SK-N-SH (cell line): ENCODE results near the gene CCDC60. TPM values are rescaled to one million over a fixed set of nuclear protein-coding genes. Genes with fewer than 3 reads are reported as not detected.

ENCODE experiments used
- CTCF ChIA-PET: fragments of 300-600, 350-600 bp; formaldehyde crosslinking; extraction: SDS; loops from one replicate; lab custom pipeline; 2021; lab: Yijun Ruan, JAX
- POLR2A ChIA-PET: fragments of 350-600 bp; sonication (Branson Sonifier 250); formaldehyde crosslinking; extraction: SDS; loops from one replicate; lab custom pipeline; 2020; ENCODE audit warnings: antibody characterized with exemption, inconsistent platforms; lab: Yijun Ruan, JAX
- DNase-seq: peaks from one replicate; pipeline ENCODE4 v3.0.0; 2012
- H2AFZ ChIP-seq: fragments of 200-600 bp; sonication (generic); 2 replicates; pipeline ENCODE4 v1.8.1; 2016; ENCODE audit warnings: antibody characterized with exemption, mild to moderate bottlenecking, low read depth
- H3F3A ChIP-seq: fragments of 200-600 bp; sonication (generic); replicated peaks from 2 replicates; pipeline ENCODE3; 2016; ENCODE audit warnings: antibody characterized with exemption, mild to moderate bottlenecking; ENCODE audit not compliant: insufficient read depth
- H3K27ac ChIP-seq, 2 experiments: fragments of 200-500 bp in 1 of 2; fragments of 200-600 bp in 1 of 2; sonication (Bioruptor generic) in 1 of 2; sonication (generic), shearing (Covaris generic) in 1 of 2; 2 replicates each; pipeline versions ENCODE4 v1.5.1 to v1.6.1; 2014 to 2016; ENCODE audit warnings: low read depth in 2 of 2, inconsistent platforms in 1 of 2, low read length in 1 of 2, mild to moderate bottlenecking in 1 of 2, mixed read lengths in 1 of 2
- H3K27me3 ChIP-seq: fragments of 200-600 bp; sonication (generic), shearing (Covaris generic); 2 replicates; pipeline ENCODE4 v1.6.1; 2016; ENCODE audit warnings: mixed run types; ENCODE audit not compliant: insufficient read depth
- H3K36me3 ChIP-seq, 2 experiments: fragments of 200-500 bp in 1 of 2; fragments of 200-600 bp in 1 of 2; sonication (Bioruptor generic) in 1 of 2; sonication (generic) in 1 of 2; replicated peaks in 1 of 2; 2 replicates each; pipeline versions ENCODE3 to v1.5.1; 2014 to 2016; ENCODE audit warnings: low read length in 1 of 2, mild to moderate bottlenecking in 1 of 2; ENCODE audit not compliant: insufficient read depth in 2 of 2, control insufficient read depth in 1 of 2
- H3K4me1 ChIP-seq, 2 experiments: fragments of 200-500 bp in 1 of 2; fragments of 200-600 bp in 1 of 2; sonication (Bioruptor generic) in 1 of 2; sonication (generic), shearing (Covaris generic) in 1 of 2; 2 replicates each; pipeline versions ENCODE4 v1.5.1 to v1.6.1; 2014 to 2016; ENCODE audit warnings: low read depth in 1 of 2, low read length in 1 of 2, mixed run types in 1 of 2; ENCODE audit not compliant: insufficient read depth in 2 of 2, control insufficient read depth in 1 of 2
- H3K4me2 ChIP-seq: fragments of 200-600 bp; sonication (generic), shearing (Covaris generic); 2 replicates; pipeline ENCODE4 v1.6.1; 2017; ENCODE audit warnings: mixed run types
- H3K4me3 ChIP-seq, 2 experiments: fragments of 200-500 bp in 1 of 2; fragments of 200-600 bp in 1 of 2; sonication (Bioruptor generic) in 1 of 2; sonication (generic), shearing (Covaris generic) in 1 of 2; 2 replicates each; pipeline versions ENCODE4 v1.5.1 to v1.8.1; 2014 to 2016; ENCODE audit warnings: low read depth in 2 of 2, inconsistent platforms in 1 of 2, low read length in 1 of 2, mild to moderate bottlenecking in 1 of 2, mixed read lengths in 1 of 2, moderate library complexity in 1 of 2
- H3K79me2 ChIP-seq: fragments of 200-600 bp; sonication (generic); 2 replicates; pipeline ENCODE4 v1.8.1; 2017; ENCODE audit warnings: mild to moderate bottlenecking; ENCODE audit not compliant: insufficient read depth
- H3K9ac ChIP-seq: fragments of 200-600 bp; sonication (generic); 2 replicates; pipeline ENCODE4 v1.6.1; 2017; ENCODE audit warnings: mixed run types
- H3K9me2 ChIP-seq: fragments of 200-600 bp; sonication (generic); 2 replicates; pipeline ENCODE4 v1.6.1; 2017; ENCODE audit warnings: mixed run types
- H3K9me3 ChIP-seq: fragments of 200-600 bp; sonication (generic); 2 replicates; pipeline ENCODE4 v1.6.1; 2017; ENCODE audit warnings: mixed run types, mild to moderate bottlenecking, moderate library complexity
- H4K20me1 ChIP-seq: fragments of 200-600 bp; sonication (generic); 2 replicates; pipeline ENCODE4 v1.6.1; 2017; ENCODE audit warnings: mild to moderate bottlenecking, mixed run types; ENCODE audit not compliant: insufficient read depth
- FOXM1 ChIP-seq: IDR thresholded peaks from 2 replicates; pipeline ENCODE4 v1.4.0; 2012; ENCODE audit warnings: low read depth, mild to moderate bottlenecking
- GABPA ChIP-seq: IDR thresholded peaks from 2 replicates; pipeline ENCODE4 v1.4.0; 2012; ENCODE audit warnings: low read depth, mild to moderate bottlenecking
- MEF2A ChIP-seq: IDR thresholded peaks from 2 replicates; pipeline ENCODE4 v1.4.0; 2012; ENCODE audit warnings: low read depth, borderline replicate concordance
- MXI1 ChIP-seq: IDR thresholded peaks from 2 replicates; pipeline ENCODE4 v1.6.1; 2012; ENCODE audit warnings: mild to moderate bottlenecking, low read depth, low read length, improper control_type of control experiment
- NFIC ChIP-seq: IDR thresholded peaks from 2 replicates; pipeline ENCODE4 v1.4.0; 2012; ENCODE audit warnings: borderline replicate concordance
- RAD21 ChIP-seq: IDR thresholded peaks from 2 replicates; pipeline ENCODE4 v1.6.1; 2012; ENCODE audit warnings: mild to moderate bottlenecking, low read length
- RCOR1 ChIP-seq: fragments of 150-350 bp; IDR thresholded peaks from 2 replicates; pipeline ENCODE4 v1.6.1; 2017; ENCODE audit warnings: antibody characterized with exemption, low read length
- SMC3 ChIP-seq: IDR thresholded peaks from 2 replicates; pipeline ENCODE4 v1.6.1; 2012; ENCODE audit warnings: low read depth, low read length, improper control_type of control experiment
- TEAD4 ChIP-seq: IDR thresholded peaks from 2 replicates; pipeline ENCODE4 v1.4.0; 2012; ENCODE audit warnings: mild to moderate bottlenecking, borderline replicate concordance; ENCODE audit not compliant: insufficient read depth
- WGBS: methylation state at CpG from one replicate; pipeline ENCODE4 v1.1.6; 2017; ENCODE audit warnings: low lambda C conversion rate; 5-methylcytosine and 5-hydroxymethylcytosine counted together
- polyA plus RNA-seq, 3 experiments: library from polyadenylated mRNA; depleted of rRNA; stranded (reverse); fragments of >200 nt; gene quantifications; 2 replicates each; pipeline ENCODE4 v1.2.3, GENCODE V29; 2012
- TF ChIP-seq, protein P1 (sequence below): fragments of 200-600 bp; sonication (generic); IDR thresholded peaks from 2 replicates; pipeline ENCODE4 v1.6.1; 2017; ENCODE audit warnings: antibody characterized with exemption, mild to moderate bottlenecking, moderate library complexity
- TF ChIP-seq, protein P2 (sequence below): IDR thresholded peaks from 2 replicates; pipeline ENCODE4; 2012

The CCDC60 gene
- polyA plus RNA-seq, 1 of the 3 experiments (the other 2 are of a cell fraction): not detected

DNA sequence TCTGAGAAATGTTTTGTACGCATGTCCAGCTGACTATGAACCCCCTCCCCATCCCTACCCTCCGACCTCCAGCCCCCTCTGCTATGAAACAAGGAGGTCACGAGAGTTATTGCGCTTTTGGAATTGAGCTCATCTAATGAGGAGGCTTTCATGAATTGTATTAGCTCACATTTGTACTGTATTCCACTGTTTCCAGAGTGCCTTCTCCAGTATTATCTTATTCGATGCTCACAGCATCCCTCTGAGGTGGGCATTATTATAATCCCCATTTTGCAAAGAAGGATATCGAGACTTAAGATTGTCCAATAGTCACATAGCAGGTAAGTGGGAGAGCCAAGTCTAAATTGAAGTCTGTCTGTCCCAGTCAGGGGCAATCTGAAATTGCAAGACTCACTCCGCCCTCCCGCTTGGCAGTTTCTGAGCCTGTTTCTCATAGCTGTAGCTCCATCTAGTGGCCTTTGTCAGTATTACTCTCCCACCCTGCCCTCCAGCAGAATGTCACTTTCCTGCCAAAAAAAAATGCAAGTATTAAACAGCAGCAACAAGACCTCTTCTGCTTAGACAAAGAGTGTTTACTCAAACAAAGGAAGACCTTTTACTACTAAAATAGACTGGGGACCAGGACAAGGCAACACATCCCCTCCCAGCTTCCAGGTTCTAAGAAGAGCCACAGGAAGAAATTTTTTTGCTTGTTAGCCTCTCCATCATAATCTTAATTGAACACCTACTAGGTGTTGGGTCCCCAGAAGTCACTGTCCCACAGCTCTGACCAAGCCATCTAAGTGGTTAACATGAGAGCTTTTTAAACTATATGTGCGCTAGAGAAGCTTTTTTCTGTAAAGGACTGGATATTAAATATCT lies 210.5 kb downstream of the CCDC60 start:
- Histone ChIP-seq H3K4me1 (no peaks in the 10 kb centered on the region), H3K27me3 (no peaks in the 10 kb centered on the region), H3K4me3 (0 out of 4 replicates have a peak overlapping the region, but pooled peaks of 1 of the 2 experiments have one; percentile 1), H4K20me1 (no peaks in the 10 kb centered on the region), H3K36me3 (no peaks in the 10 kb centered on the region), H3K9me3 (no peaks in the 10 kb centered on the region), H3K9ac (no peak overlapping the region), H3K9me2 (no peaks in the 10 kb centered on the region), H2AFZ (no peak overlapping the region), H3F3A (no peaks in the 10 kb centered on the region)
- WGBS: 24% methylated on average over 9 of the region's 9 CpGs
- peak; percentile 75 for DNase-seq
- peak; percentile 94 for TF ChIP-seq RAD21
- TF ChIP-seq, protein P1, sequence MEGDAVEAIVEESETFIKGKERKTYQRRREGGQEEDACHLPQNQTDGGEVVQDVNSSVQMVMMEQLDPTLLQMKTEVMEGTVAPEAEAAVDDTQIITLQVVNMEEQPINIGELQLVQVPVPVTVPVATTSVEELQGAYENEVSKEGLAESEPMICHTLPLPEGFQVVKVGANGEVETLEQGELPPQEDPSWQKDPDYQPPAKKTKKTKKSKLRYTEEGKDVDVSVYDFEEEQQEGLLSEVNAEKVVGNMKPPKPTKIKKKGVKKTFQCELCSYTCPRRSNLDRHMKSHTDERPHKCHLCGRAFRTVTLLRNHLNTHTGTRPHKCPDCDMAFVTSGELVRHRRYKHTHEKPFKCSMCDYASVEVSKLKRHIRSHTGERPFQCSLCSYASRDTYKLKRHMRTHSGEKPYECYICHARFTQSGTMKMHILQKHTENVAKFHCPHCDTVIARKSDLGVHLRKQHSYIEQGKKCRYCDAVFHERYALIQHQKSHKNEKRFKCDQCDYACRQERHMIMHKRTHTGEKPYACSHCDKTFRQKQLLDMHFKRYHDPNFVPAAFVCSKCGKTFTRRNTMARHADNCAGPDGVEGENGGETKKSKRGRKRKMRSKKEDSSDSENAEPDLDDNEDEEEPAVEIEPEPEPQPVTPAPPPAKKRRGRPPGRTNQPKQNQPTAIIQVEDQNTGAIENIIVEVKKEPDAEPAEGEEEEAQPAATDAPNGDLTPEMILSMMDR: peak; percentile 86
- TF ChIP-seq RCOR1: no peak
- TF ChIP-seq SMC3: peak; percentile 79
- TF ChIP-seq, all 33 proteins: peak for 3
- ChIA-PET CTCF (interaction anchor here (0.6 to 13.6 kb wide), 34 partner anchors 9 to 1168 kb away, joined by 3 to 138 read pairs (median 3); partner anchors contain the start of gene SUDS3), POLR2A (no interaction called here)
- Histone ChIP-seq H3K79me2 (no peaks in the 10 kb centered on the region), H3K27ac (no peak overlapping the region), H3K4me2 (no peak overlapping the region)

DNA sequence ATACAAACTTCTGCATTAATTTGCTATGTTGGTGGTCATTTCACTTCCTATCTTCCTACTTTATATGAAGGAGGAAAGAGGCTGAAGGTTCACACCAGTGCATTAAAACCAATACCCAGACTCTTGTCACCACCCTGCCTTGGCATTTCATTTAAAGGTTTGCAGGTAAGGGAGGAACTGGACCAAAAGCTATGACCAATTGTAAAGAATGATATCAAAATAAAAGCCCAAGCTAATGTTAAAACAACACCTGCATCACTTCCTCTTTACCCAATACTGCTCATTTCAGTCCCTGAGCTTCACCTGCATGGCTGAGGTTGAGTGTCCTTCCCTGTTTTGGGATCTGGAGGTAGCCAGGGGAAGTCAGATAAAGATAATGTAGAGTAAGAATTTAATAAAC lies 211.8 kb downstream of the CCDC60 start:
- Histone ChIP-seq H3K4me2 (no peak overlapping the region), H3K27me3 (no peaks in the 10 kb centered on the region), H3K79me2 (no peaks in the 10 kb centered on the region), H4K20me1 (no peaks in the 10 kb centered on the region), H3F3A (no peaks in the 10 kb centered on the region), H3K27ac (no peak overlapping the region), H2AFZ (no peak overlapping the region), H3K9me3 (no peaks in the 10 kb centered on the region), H3K36me3 (no peaks in the 10 kb centered on the region), H3K9me2 (no peaks in the 10 kb centered on the region), H3K4me1 (no peaks in the 10 kb centered on the region), H3K4me3 (no peak overlapping the region), H3K9ac (no peak overlapping the region)
- no peak for TF ChIP-seq FOXM1
- TF ChIP-seq MEF2A: no peak
- no peak for TF ChIP-seq GABPA
- TF ChIP-seq TEAD4: no peak
- no peak for TF ChIP-seq MXI1
- TF ChIP-seq NFIC: no peak
- TF ChIP-seq, protein P2, sequence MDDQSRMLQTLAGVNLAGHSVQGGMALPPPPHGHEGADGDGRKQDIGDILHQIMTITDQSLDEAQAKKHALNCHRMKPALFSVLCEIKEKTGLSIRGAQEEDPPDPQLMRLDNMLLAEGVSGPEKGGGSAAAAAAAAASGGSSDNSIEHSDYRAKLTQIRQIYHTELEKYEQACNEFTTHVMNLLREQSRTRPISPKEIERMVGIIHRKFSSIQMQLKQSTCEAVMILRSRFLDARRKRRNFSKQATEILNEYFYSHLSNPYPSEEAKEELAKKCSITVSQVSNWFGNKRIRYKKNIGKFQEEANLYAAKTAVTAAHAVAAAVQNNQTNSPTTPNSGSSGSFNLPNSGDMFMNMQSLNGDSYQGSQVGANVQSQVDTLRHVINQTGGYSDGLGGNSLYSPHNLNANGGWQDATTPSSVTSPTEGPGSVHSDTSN: no peak
- ChIA-PET CTCF (interaction anchor here (0.7 to 13.6 kb wide), 8 partner anchors 10 to 1169 kb away, joined by 3 to 138 read pairs (median 6); partner anchors contain the start of gene SUDS3), POLR2A (no interaction called here)
- DNase-seq: no peak
